GM10266 (cell line): ENCODE results near the gene OCA2.

ENCODE experiments used
- DNase-seq: peaks from one replicate; pipeline ENCODE4 v3.0.0; 2012; ENCODE audit errors: extremely low spot score
- CTCF ChIP-seq: IDR thresholded peaks from 2 replicates; pipeline ENCODE4 v1.5.1; 2012; ENCODE audit warnings: mild to moderate bottlenecking, low read depth; ENCODE audit not compliant: control insufficient read depth, insufficient read depth; ENCODE audit errors: missing control alignments

The OCA2 gene

GRCh38 chr15:27707257-27707656 is 391.9 kb downstream of the OCA2 start:
- no peak for TF ChIP-seq CTCF
- no peak for DNase-seq

GRCh38 chr15:27706300-27706699 is 392.8 kb downstream of the OCA2 start:
- TF ChIP-seq CTCF, result no peak
- no peak for DNase-seq

- no peak for DNase-seq
These were observed 394.1 kb downstream of the OCA2 start for GRCh38 chr15:27705056-27705455.

More at GRCh38 chr15:27705056-27705455, 394.1 kb downstream of the OCA2 start:
- TF ChIP-seq CTCF, result no peak
